AG04450 (cell line): Measurements from ENCODE around the gene IL1RAPL1. TPM values are rescaled to one million over a fixed set of nuclear protein-coding genes. Genes with fewer than 3 reads are reported as not detected.

Experiments used
- CTCF ChIA-PET: fragments of 300-600, 350-600 bp; formaldehyde crosslinking; extraction: SDS; loops from one replicate; lab custom pipeline; 2022; ENCODE audit warnings: antibody characterized with exemption, inconsistent platforms; lab: Charles Lee
- POLR2A ChIA-PET: fragments of 350-600 bp; formaldehyde crosslinking; extraction: SDS; loops from one replicate; lab custom pipeline; 2021; ENCODE audit warnings: antibody characterized with exemption, inconsistent platforms; lab: Yijun Ruan, JAX
- DNase-seq: peaks from one replicate; pipeline ENCODE4 v3.0.0-alpha.2; 2011; ENCODE audit warnings: low read depth, low spot score
- H3K27ac ChIP-seq: one replicate; pipeline ENCODE4 v1.5.1; 2012; ENCODE audit warnings: low read depth, low read length, control low read depth
- H3K27me3 ChIP-seq: one replicate; pipeline ENCODE4 v1.6.0; 2012; ENCODE audit warnings: low read length; ENCODE audit not compliant: control insufficient read depth, insufficient read depth
- H3K4me3 ChIP-seq: 2 replicates; pipeline ENCODE4 v1.5.1; 2011; ENCODE audit warnings: mild to moderate bottlenecking, low read depth, low read length, control low read depth
- H3K9me3 ChIP-seq: 2 replicates; pipeline ENCODE4 v1.5.1; 2012; ENCODE audit warnings: low read length; ENCODE audit not compliant: control insufficient read depth, insufficient read depth
- polyA plus RNA-seq: library from polyadenylated mRNA; depleted of rRNA; stranded (reverse); fragments of >200 nt; gene quantifications from 2 replicates; pipeline ENCODE4 v1.2.3, GENCODE V29; 2011
- TF ChIP-seq, protein P1 (sequence below): IDR thresholded peaks from 2 replicates; pipeline ENCODE4 v1.5.1; 2011; ENCODE audit warnings: low read depth, low read length, control low read depth, inconsistent platforms

The IL1RAPL1 gene
- polyA plus RNA-seq, 1 experiment = 0.93 TPM

DNA sequence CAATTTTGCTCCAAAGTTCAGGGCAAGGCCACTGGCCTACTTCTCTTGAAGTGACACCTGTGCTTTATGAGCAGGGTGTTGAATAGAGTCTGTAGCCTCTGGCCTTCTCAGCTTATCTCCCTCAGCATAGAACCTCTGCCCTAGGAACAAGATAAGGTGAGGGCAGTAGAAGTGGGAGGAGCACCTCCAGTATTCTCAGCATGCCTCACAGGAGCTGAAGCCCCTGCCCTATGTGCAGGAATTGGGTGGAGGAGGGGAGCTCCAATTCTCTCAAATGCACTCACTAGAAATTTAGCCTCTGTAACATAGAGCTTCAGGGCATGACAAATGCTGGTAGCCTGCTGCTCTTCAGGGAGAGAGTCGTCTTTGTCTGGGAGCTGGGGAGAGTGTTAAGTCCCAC lies 479.3 kb downstream of the IL1RAPL1 start:
- H3K4me3 ChIP-seq = no peak overlapping the region
- CTCF ChIA-PET = no interaction called here
- H3K27me3 ChIP-seq = no peaks in the 10 kb centered on the region
- POLR2A ChIA-PET = no interaction called here
- DNase-seq = no peak
- H3K27ac ChIP-seq = no peak overlapping the region
- no peaks in the 10 kb centered on the region for H3K9me3 ChIP-seq
- TF ChIP-seq, protein P1, sequence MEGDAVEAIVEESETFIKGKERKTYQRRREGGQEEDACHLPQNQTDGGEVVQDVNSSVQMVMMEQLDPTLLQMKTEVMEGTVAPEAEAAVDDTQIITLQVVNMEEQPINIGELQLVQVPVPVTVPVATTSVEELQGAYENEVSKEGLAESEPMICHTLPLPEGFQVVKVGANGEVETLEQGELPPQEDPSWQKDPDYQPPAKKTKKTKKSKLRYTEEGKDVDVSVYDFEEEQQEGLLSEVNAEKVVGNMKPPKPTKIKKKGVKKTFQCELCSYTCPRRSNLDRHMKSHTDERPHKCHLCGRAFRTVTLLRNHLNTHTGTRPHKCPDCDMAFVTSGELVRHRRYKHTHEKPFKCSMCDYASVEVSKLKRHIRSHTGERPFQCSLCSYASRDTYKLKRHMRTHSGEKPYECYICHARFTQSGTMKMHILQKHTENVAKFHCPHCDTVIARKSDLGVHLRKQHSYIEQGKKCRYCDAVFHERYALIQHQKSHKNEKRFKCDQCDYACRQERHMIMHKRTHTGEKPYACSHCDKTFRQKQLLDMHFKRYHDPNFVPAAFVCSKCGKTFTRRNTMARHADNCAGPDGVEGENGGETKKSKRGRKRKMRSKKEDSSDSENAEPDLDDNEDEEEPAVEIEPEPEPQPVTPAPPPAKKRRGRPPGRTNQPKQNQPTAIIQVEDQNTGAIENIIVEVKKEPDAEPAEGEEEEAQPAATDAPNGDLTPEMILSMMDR = no peak

DNA sequence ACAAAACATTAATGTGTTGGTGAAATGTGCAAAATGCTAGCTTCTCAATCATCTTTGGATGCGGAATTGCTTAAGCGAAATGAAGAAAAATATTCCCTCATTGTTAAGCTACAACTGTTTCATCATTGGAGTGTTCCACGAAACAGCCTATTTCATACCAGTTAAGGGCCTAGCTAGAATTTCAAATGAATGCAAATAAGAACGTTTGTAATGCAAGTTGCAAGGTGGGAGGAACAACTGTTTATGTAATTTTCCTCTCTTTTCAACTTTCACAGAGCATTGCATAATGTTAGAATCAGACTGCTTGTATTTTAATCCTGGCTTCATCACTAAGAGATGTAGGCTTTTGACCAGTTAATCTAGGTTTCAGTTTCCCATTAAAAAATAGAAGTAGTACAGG lies 480.1 kb downstream of the IL1RAPL1 start:
- H3K27ac ChIP-seq = no peak overlapping the region
- H3K9me3 ChIP-seq = no peaks in the 10 kb centered on the region
- H3K4me3 ChIP-seq = no peak overlapping the region
- POLR2A ChIA-PET = no interaction called here
- CTCF ChIA-PET = no interaction called here
- no peaks in the 10 kb centered on the region for H3K27me3 ChIP-seq
- DNase-seq = no peak
- TF ChIP-seq, protein P1 = no peak

DNA sequence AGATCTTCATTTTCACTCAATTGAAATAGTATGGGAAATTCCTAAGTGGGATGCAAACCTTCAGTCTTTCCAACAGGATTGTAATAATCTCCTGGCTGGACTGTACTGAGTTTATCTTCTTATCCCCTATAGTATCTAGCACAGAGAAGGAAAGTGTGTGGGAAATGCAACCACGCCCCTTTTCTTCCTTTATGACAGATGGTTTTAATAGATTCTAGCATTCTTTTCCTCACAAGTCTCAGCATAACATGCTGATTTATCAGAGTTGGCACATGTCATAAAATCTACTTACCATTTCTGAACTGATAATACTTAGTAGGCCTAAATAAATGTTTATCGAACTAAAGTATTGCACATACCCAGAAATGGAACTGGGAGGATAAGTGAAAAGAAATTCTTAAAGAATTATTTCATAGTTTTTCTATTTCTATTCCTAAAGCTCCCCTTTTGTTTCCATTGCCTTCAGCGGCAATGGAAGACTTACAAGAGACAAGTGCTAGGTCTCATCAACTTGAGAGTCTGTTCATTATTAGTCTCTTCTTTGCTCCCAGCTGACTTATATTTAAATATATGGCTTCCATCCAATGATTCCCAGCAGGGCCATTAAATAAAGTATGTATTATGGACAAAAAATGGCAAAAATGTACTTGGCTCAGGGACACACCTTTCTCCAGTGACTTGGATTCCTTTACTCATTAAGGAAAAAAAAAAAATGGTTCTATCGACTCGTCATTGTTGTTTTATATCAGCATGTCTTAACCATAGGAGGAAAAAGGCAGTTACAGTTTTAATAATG lies 484.5 kb downstream of the IL1RAPL1 start:
- POLR2A ChIA-PET = interaction anchor here (0.7 kb wide), 1 partner anchor 115 kb away, joined by 3 read pairs; no protein-coding TSS in a partner anchor
- no peak for DNase-seq

DNA sequence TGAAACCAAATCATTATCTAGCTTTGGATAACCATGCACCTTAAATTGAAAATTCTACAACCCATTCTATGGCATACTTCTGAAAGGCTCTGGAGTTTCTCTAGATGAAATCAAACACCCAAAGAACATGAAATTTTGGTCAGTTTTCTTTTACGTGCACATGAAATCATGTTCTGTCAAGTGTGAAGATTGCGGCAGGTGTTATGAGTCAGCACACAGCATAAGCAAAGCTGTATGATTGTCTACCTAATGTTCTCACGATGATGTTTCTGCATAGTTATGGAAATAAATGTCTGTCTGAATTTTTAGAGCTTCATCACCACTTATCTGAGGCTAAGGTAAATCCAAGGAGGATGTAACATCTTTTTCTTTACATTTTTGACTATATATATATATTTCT lies 495.3 kb downstream of the IL1RAPL1 start:
- DNase-seq = no peak
- POLR2A ChIA-PET = no interaction called here
- TF ChIP-seq, protein P1 = no peak
- Histone ChIP-seq H3K9me3 (no peaks in the 10 kb centered on the region), H3K4me3 (no peak overlapping the region), H3K27ac (no peak overlapping the region), H3K27me3 (no peaks in the 10 kb centered on the region)
- CTCF ChIA-PET = no interaction called here

More for the DNA sequence above, 484.5 kb downstream of the IL1RAPL1 start:
- TF ChIP-seq, protein P1 = no peak
- Histone ChIP-seq H3K27me3 (no peaks in the 10 kb centered on the region), H3K27ac (no peak overlapping the region), H3K4me3 (no peak overlapping the region), H3K9me3 (no peaks in the 10 kb centered on the region)
- CTCF ChIA-PET = no interaction called here

DNA sequence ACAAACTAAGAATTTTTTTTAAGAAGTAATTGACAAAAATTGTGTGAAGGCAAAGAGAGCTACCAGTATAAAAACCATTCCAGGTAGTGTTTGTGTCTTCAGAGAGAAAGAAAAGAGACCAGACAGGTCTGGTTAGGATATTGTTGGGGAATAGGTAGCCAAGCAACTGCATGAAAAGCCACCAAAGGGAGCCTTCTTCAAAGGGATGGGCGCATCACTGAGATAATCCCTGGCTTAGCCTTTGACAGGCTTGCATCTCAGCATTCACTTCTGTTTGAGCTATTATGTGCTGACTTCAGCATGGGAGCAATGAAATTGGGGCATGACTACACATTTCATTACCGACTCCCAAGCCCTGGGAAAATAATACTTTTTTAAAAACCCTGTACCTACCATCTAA lies 496.6 kb downstream of the IL1RAPL1 start:
- DNase-seq = no peak
- Histone ChIP-seq H3K4me3 (no peak overlapping the region), H3K27ac (no peak overlapping the region), H3K27me3 (no peaks in the 10 kb centered on the region), H3K9me3 (no peaks in the 10 kb centered on the region)
- TF ChIP-seq, protein P1 = no peak
- ChIA-PET POLR2A (no interaction called here), CTCF (no interaction called here)
